Breast epithelium (tissue), 4 donors: ENCODE results near the gene SDCCAG8. TPM values are rescaled to one million over a fixed set of nuclear protein-coding genes. Genes with fewer than 3 reads are reported as not detected.

Experiments
- DNase-seq, 2 donors: peaks; one replicate each; pipeline ENCODE4 v3.0.0-alpha.2; 2019; ENCODE audit warnings: low spot score in 2 of 2
- H3K27ac ChIP-seq, 2 donors: fragments of 200-600 bp; sonication (generic) in 1 of 2; one replicate each; pipeline ENCODE4 v1.5.1; 2016 to 2019; ENCODE audit warnings: mild to moderate bottlenecking in 1 of 2
- H3K27me3 ChIP-seq, 2 donors: fragments of 200-600 bp; sonication (generic) in 1 of 2; one replicate each; pipeline versions ENCODE4 v1.5.1 to v1.6.0; 2017 to 2019; ENCODE audit warnings: control low read depth in 1 of 2, mild to moderate bottlenecking in 1 of 2
- H3K36me3 ChIP-seq: fragments of 200-600 bp; one replicate; pipeline ENCODE4 v1.5.1; 2019
- H3K4me1 ChIP-seq, 2 donors: fragments of 200-600 bp; sonication (generic); one replicate each; pipeline ENCODE4 v1.5.1; 2016 to 2019; ENCODE audit warnings: control low read depth in 1 of 2
- H3K4me3 ChIP-seq, 3 donors: fragments of 200-600 bp; sonication (generic); 1 replicate in 2 of 3; 2 replicates in 1 of 3; pipeline ENCODE4 v1.5.1; 2016 to 2019; ENCODE audit warnings: mild to moderate bottlenecking in 3 of 3, moderate library complexity in 2 of 3
- H3K9me3 ChIP-seq, 2 donors: fragments of 200-600 bp; sonication (generic) in 1 of 2; one replicate each; pipeline ENCODE4 v1.5.1; 2016 to 2019; ENCODE audit warnings: control low read depth in 1 of 2
- CTCF ChIP-seq, 3 donors: fragments of 450-650 bp; IDR thresholded peaks; one replicate each; pipeline ENCODE4 v1.5.1; 2016 to 2017; ENCODE audit warnings: antibody characterized with exemption in 3 of 3, mild to moderate bottlenecking in 3 of 3, moderate library complexity in 3 of 3
- POLR2A ChIP-seq: fragments of 450-650 bp; IDR thresholded peaks from one replicate; pipeline ENCODE4 v1.6.1; 2016; ENCODE audit warnings: antibody characterized with exemption, mild to moderate bottlenecking, moderate library complexity
- POLR2AphosphoS5 ChIP-seq, 3 donors: sonication (generic); formaldehyde crosslinking; IDR thresholded peaks; one replicate each; pipeline ENCODE4 v1.6.1; 2017; ENCODE audit warnings: antibody characterized with exemption in 3 of 3
- intact Hi-C: fragments of 100-400 bp; cut with DNase I; formaldehyde crosslinking; loops from one replicate; pipeline ENCODE4 v1.15.1; 2023; ENCODE audit warnings: low total_unique reads
- total RNA-seq, 3 donors: library from RNA; depleted of rRNA; stranded (reverse); fragments of >200 nt; gene quantifications; one replicate each; pipeline ENCODE4 v1.1.0, GENCODE V29; 2016

The SDCCAG8 gene
- total RNA-seq, 3 donors from 2014 or later, result 48.6 to 73.0 (median 62.3) TPM

GRCh38 chr1:243496187-243496646, 240.4 kb downstream of the SDCCAG8 start:
- Histone ChIP-seq H3K4me1 (no peaks in the 10 kb centered on the region), H3K9me3 (no peaks in the 10 kb centered on the region), H3K4me3 (peak overlapping the region in 1 of 3 donors; percentile 15), H3K27ac (peak overlapping the region; percentile 59 to 84), H3K27me3 (no peaks in the 10 kb centered on the region), H3K36me3 (no peaks in the 10 kb centered on the region)
- DNase-seq, result no peak
- intact Hi-C loops, result no loop called here
- no peak for TF ChIP-seq POLR2A

DNA sequence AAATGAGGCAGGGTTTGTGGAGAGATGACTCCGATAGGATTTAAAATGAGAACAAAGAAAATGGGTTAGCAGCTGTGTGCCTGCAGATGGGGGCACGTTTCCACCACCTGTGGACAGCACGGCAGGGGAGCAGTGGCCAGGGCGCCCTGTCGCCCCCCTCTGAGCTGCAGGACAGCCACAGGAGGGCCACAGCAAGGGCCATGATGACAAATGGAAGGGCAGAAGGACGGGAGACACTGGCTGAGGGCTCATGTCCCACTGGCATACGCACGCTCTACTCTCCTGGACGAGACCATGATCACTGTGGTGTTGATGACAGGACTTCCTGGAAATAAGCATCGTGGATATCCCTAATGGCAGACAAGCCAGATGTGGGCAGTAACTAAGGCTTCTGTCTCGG, 241.0 kb downstream of the SDCCAG8 start:
- Histone ChIP-seq H3K9me3 (no peaks in the 10 kb centered on the region), H3K4me1 (no peaks in the 10 kb centered on the region), H3K4me3 (no peak overlapping the region), H3K27ac (no peak overlapping the region), H3K27me3 (no peaks in the 10 kb centered on the region), H3K36me3 (no peaks in the 10 kb centered on the region)
- intact Hi-C loops, result no loop called here
- no peak for TF ChIP-seq CTCF (IDR thresholded peaks at IDR 0.05)
- no peak for TF ChIP-seq POLR2AphosphoS5 (IDR thresholded peaks at IDR 0.05)
- TF ChIP-seq POLR2A, result no peak
- no peak for DNase-seq

DNA sequence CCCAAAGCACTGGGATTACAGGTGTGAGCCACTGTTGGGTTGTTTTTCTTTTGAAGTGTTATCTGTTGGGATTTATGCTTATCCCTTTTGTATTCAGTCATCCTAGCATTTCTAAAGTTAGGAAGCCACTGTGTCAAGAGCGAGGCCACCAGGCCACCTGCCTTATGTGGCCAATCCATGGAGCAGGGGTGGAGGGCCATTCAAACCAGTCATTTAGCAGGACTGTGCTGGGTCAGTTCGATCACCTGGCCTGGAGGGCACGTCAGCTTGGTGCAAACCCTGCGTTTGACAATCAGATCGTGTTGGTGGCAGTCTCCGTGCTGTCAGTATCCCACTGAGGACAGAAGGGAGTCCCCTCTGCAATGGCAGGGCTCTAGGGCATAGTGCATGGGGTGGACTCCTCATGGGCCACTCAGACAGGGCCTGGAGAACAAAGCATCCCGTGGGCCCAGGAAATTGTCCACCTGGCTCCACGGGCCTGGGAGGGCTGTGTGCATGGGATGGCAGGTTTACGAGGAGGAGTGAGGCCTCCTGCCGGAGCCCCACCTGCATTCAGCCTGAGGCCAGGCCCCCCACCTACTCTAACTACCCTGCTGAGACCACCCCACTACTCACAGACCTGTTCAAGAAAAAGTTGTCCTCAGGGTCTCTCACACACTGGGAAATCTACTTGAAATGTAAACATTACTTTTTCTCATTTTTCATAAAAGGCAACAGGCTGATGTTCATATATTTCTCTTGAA, 242.3 kb downstream of the SDCCAG8 start:
- H3K4me1 ChIP-seq, result no peaks in the 10 kb centered on the region
- TF ChIP-seq CTCF (IDR thresholded peaks at IDR 0.05) (no peak), POLR2AphosphoS5 (IDR thresholded peaks at IDR 0.05) (no peak), POLR2A (no peak)
- no peak for DNase-seq
- no peak overlapping the region for H3K4me3 ChIP-seq
- H3K27ac ChIP-seq, result no peak overlapping the region
- H3K9me3 ChIP-seq, result no peaks in the 10 kb centered on the region
- H3K27me3 ChIP-seq, result no peaks in the 10 kb centered on the region
- H3K36me3 ChIP-seq, result no peaks in the 10 kb centered on the region
- intact Hi-C loops, result no loop called here

GRCh38 chr1:243499248-243499647, 243.4 kb downstream of the SDCCAG8 start:
- no peak for TF ChIP-seq CTCF (IDR thresholded peaks at IDR 0.05)
- TF ChIP-seq POLR2AphosphoS5 (IDR thresholded peaks at IDR 0.05), result no peak
- TF ChIP-seq POLR2A, result no peak
- H3K27me3 ChIP-seq, result no peaks in the 10 kb centered on the region
- no peaks in the 10 kb centered on the region for H3K9me3 ChIP-seq
- H3K27ac ChIP-seq, result no peak overlapping the region
- no peaks in the 10 kb centered on the region for H3K36me3 ChIP-seq
- no peaks in the 10 kb centered on the region for H3K4me1 ChIP-seq
- intact Hi-C loops, result no loop called here
- H3K4me3 ChIP-seq, result no peak overlapping the region
- no peak for DNase-seq

GRCh38 chr1:243499711-243500110, 243.9 kb downstream of the SDCCAG8 start:
- no peak overlapping the region for H3K27ac ChIP-seq
- intact Hi-C loops, result no loop called here
- TF ChIP-seq POLR2AphosphoS5 (IDR thresholded peaks at IDR 0.05) (no peak), POLR2A (no peak), CTCF (IDR thresholded peaks at IDR 0.05) (no peak)
- no peak for DNase-seq
- H3K4me3 ChIP-seq, result no peak overlapping the region
- no peaks in the 10 kb centered on the region for H3K27me3 ChIP-seq
- no peaks in the 10 kb centered on the region for H3K4me1 ChIP-seq
- H3K9me3 ChIP-seq, result no peaks in the 10 kb centered on the region
- H3K36me3 ChIP-seq, result no peaks in the 10 kb centered on the region
